ENCODE data around the gene EXOC4. TPM values are rescaled to one million over a fixed set of nuclear protein-coding genes. Genes with fewer than 3 reads are reported as not detected.

The EXOC4 gene
- total RNA-seq, 1 experiment from 2014 or later: 91.9 TPM

DNA sequence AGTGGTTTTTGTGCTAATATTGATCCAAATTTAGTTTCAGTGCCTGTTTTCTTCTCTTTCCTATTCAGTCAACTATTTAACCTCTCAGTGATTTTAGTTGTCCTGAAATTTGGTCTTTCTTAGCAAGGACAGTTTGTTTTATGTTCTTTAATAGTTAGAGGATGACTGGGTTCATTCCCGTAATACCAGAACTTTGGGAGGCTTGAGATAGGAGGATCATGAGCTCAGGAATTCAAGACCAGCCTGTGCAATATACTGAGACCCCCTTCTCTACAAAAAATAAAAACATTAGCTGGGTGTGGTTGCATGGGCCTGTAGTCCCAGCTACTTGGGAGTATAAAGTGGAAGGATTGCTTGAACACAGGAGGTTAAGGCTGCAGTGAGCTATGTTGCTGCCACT lies 148.3 kb downstream of the EXOC4 start:
- Mint-ChIP-seq H3K4me3 (ENCODE audit: low read depth, unreplicated experiment) (no peak overlapping the region), H3K27me3 (ENCODE audit: unreplicated experiment) (no peaks in the 10 kb centered on the region), H3K36me3 (ENCODE audit: insufficient read depth, unreplicated experiment) (no peaks in the 10 kb centered on the region), H3K27ac (ENCODE audit: unreplicated experiment) (no peak overlapping the region), H3K9me3 (ENCODE audit: low read depth, unreplicated experiment) (no peaks in the 10 kb centered on the region), H3K4me1 (ENCODE audit: low read depth, unreplicated experiment) (no peaks in the 10 kb centered on the region)
- TF ChIP-seq, protein P1, sequence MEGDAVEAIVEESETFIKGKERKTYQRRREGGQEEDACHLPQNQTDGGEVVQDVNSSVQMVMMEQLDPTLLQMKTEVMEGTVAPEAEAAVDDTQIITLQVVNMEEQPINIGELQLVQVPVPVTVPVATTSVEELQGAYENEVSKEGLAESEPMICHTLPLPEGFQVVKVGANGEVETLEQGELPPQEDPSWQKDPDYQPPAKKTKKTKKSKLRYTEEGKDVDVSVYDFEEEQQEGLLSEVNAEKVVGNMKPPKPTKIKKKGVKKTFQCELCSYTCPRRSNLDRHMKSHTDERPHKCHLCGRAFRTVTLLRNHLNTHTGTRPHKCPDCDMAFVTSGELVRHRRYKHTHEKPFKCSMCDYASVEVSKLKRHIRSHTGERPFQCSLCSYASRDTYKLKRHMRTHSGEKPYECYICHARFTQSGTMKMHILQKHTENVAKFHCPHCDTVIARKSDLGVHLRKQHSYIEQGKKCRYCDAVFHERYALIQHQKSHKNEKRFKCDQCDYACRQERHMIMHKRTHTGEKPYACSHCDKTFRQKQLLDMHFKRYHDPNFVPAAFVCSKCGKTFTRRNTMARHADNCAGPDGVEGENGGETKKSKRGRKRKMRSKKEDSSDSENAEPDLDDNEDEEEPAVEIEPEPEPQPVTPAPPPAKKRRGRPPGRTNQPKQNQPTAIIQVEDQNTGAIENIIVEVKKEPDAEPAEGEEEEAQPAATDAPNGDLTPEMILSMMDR (IDR thresholded peaks at IDR 0.05; ENCODE audit: unreplicated experiment): no peak
- DNase-seq: no peak
- intact Hi-C loops (cut with micrococcal nuclease; ENCODE audit: unreplicated experiment): no loop called here
- CTCF ChIA-PET: interaction anchor here (0.6 to 0.7 kb wide), 3 partner anchors 195 to 623 kb away, joined by 3 to 5 read pairs (median 4); no protein-coding TSS in a partner anchor
- no TSS peak for BruUV-seq (replicated peaks)

DNA sequence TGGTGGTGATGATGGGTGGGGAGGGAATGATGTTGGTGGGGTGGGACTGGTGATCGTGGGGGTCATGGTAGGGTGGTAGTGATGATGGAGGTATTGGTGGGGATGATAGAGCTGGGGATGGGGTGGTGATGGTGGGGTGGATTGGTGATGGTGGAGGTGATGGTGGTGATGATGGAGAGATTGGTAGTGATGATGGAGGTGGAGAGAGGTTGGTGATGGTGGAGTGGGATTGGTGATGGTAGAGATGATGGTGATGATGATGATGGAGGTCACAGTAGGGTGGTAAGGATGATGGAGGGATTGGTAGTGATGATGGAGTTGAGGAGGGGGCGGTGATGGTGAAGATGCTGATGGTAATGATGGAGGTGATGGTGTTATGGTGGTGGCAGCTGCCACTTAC lies 155.3 kb downstream of the EXOC4 start:
- Mint-ChIP-seq H3K9me3 (ENCODE audit: low read depth, unreplicated experiment) (no peaks in the 10 kb centered on the region), H3K4me1 (ENCODE audit: low read depth, unreplicated experiment) (no peaks in the 10 kb centered on the region), H3K4me3 (ENCODE audit: low read depth, unreplicated experiment) (no peak overlapping the region), H3K27ac (ENCODE audit: unreplicated experiment) (no peak overlapping the region), H3K36me3 (ENCODE audit: insufficient read depth, unreplicated experiment) (no peaks in the 10 kb centered on the region), H3K27me3 (ENCODE audit: unreplicated experiment) (no peaks in the 10 kb centered on the region)
- no peak for DNase-seq
- TF ChIP-seq, protein P1 (IDR thresholded peaks at IDR 0.05; ENCODE audit: unreplicated experiment): no peak
- no TSS peak for BruUV-seq (replicated peaks)
- intact Hi-C loops (cut with micrococcal nuclease; ENCODE audit: unreplicated experiment): no loop called here
- CTCF ChIA-PET: no interaction called here

DNA sequence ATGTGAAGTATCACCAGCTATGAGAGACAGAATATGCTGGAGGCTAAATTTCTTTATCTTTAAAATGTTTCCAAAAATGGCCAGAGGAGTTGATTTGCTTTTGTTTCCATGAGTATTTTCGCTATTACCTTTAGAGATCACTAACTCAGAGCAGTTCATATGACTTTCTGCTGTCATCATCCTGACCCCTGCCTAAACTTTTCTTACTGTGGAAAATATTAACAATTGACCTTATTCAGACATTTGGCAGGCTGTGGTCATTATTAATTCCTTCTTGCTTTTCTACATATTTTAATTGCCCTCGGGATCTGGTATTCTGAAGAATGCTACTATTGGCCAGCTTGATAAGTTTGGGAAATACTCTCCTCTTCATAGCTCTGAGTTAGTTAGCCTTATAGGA lies 156.5 kb downstream of the EXOC4 start:
- intact Hi-C loops (cut with micrococcal nuclease; ENCODE audit: unreplicated experiment): no loop called here
- Mint-ChIP-seq H3K4me1 (ENCODE audit: low read depth, unreplicated experiment) (no peaks in the 10 kb centered on the region), H3K27ac (ENCODE audit: unreplicated experiment) (no peak overlapping the region), H3K27me3 (ENCODE audit: unreplicated experiment) (no peaks in the 10 kb centered on the region), H3K9me3 (ENCODE audit: low read depth, unreplicated experiment) (no peaks in the 10 kb centered on the region), H3K4me3 (ENCODE audit: low read depth, unreplicated experiment) (no peak overlapping the region), H3K36me3 (ENCODE audit: insufficient read depth, unreplicated experiment) (no peaks in the 10 kb centered on the region)
- BruUV-seq (replicated peaks): no TSS peak
- CTCF ChIA-PET: no interaction called here
- TF ChIP-seq, protein P1 (IDR thresholded peaks at IDR 0.05; ENCODE audit: unreplicated experiment): no peak
- DNase-seq: no peak

DNA sequence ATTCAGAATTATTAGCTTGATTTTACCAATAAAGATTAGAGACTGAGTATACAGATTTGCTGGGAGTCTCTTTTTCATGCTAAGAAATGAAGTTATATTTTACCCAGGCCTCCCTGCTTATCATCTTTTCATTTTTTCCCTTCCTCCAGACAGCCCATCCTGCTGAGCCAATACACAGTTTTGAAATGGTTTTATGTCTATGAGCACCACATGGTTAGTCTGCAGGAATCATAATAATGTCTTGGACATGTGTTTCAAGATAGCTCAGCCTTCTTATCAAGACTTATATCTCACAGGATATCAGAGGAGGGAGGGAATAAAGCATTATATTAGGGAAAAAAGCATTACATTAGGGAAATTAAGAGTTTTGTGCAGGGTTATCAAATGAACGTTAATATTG lies 157.1 kb downstream of the EXOC4 start:
- intact Hi-C loops (cut with micrococcal nuclease; ENCODE audit: unreplicated experiment): loop anchor here (10.0 kb wide), 1 partner anchor 65 kb away; no protein-coding TSS in a partner anchor
- no peaks in the 10 kb centered on the region for H3K9me3 Mint-ChIP-seq (ENCODE audit: low read depth, unreplicated experiment)
- no TSS peak for BruUV-seq (replicated peaks)
- no peak overlapping the region for H3K4me3 Mint-ChIP-seq (ENCODE audit: low read depth, unreplicated experiment)
- no peaks in the 10 kb centered on the region for H3K36me3 Mint-ChIP-seq (ENCODE audit: insufficient read depth, unreplicated experiment)
- H3K4me1 Mint-ChIP-seq (ENCODE audit: low read depth, unreplicated experiment): no peaks in the 10 kb centered on the region
- TF ChIP-seq, protein P1 (IDR thresholded peaks at IDR 0.05; ENCODE audit: unreplicated experiment): no peak
- no peaks in the 10 kb centered on the region for H3K27me3 Mint-ChIP-seq (ENCODE audit: unreplicated experiment)
- no peak overlapping the region for H3K27ac Mint-ChIP-seq (ENCODE audit: unreplicated experiment)
- no peak for DNase-seq
- CTCF ChIA-PET: no interaction called here

Measured in Calu3 (cell line).